GM19351 (cell line): ENCODE results near the gene DDC.
"Not testable (repeated sequence)": the region's sequence is repeated elsewhere in the genome, so short reads cannot be mapped to it uniquely, and the experiment has no call there.

Experiments used
- ATAC-seq: cut with Tn5 transposase; IDR thresholded peaks from one replicate; pipeline ENCODE4 v1.9.1; 2021; ENCODE audit warnings: mild to moderate bottlenecking, moderate library complexity; ENCODE audit not compliant: unreplicated experiment

The DDC gene

DNA sequence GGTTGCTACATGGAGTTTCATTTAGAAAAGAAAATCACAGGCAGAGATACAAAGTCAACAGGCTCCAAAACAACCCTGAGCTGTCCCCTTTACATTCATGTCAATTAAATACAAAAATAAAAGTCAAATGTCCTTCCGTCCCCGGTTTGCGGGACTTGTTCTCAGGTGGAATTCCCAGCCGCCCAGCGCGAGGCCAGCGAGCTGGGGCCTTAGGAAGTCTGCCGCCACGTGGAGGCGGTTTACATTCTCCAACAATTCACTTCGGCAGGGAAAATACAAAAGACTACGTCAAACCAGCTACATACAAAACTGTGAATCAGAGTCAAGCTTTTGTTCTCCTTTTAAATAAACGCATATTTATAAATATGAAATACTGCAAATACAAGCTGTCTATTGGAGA, 25.3 kb upstream of the DDC start:
- no peak for ATAC-seq

DNA sequence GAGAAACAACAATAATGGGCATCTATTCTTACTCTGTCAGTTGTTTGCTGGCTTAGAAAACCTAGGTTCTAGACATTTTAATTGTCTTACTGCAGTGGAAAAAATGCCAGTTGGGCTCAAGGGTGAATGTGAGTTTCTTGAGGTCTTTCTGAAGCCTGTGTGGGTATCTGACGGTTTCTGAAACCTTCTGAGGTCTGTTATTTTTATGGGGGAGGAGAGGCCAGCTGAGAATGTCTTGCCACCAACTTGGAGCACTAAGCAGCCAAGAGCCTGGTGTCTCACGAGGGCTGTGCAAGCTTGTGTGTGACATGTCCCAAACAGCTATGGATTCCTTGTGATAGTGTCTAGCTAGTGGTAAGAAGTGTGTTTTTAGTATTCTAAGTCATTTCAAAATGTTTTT, 24.2 kb upstream of the DDC start:
- no peak for ATAC-seq

DNA sequence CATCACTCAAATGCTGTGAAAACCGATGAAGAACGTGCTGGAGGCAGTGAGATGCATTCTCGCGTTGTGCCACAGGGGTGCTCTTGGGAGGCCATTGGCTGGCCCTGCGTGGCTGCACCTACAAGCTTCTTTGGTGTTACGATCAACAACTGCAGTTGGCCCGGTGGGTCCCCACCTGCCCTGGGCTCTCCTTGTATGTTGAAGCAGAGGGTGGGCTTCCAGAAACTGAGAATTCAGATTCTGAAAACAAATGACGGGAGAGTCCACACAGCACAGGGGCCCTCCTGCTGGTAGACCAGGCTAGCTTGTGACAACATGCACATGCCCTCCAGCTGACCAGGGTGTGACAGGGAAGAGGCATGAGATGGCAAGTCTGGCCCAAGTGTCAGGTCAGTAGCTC, 23.7 kb upstream of the DDC start:
- ATAC-seq: no peak

DNA sequence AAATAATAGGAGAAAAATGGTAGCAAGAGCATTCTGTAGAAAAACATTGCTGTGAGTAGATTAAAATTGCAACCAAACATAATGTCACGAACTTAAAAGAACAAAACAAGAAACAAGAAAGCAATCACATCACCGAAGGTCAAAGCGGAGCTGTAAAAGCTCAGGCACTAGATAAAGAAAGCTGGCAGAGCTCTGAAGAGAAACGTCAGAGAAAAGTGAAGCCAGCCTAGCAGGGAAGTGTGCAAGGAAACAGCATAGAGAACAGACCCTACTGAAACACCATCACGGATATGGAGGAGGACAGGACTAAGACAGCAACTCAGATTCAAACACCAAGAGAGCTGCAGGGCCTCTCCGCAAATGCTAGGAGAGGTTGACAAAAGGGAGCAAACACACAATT, 22.5 kb upstream of the DDC start:
- ATAC-seq: no peak

DNA sequence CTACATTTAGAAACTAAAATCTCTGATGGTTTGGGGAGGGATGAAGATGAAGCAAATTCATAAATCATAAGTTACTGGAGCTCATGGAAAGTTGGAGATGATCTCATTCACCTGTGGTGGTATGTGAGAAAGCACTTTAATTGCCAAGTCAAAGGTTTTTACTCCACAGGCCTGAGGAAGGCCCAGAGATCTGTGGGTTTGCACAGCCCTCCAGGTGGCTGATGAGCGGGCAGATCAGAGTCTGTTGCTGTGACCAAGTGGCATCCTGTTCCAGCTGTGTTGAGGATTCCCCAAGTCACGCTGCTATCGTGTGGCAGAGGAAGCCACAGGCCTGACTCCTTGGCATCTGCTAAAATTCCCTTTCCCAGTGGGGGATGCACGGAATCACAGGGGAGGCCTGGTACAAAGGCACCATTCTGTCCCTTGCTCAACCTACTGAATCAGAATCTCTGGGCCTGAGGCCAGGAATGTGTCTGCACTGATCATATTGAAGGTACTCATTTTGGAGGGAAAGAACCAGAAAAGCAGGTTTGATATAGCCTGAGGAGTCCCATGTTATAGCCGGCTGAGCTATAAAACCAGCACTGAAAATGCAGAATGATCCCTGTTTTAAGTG, 19.7 kb upstream of the DDC start:
- ATAC-seq: no peak

GRCh38 chr7:50584386-50584785, 19.2 kb upstream of the DDC start:
- no peak for ATAC-seq

DNA sequence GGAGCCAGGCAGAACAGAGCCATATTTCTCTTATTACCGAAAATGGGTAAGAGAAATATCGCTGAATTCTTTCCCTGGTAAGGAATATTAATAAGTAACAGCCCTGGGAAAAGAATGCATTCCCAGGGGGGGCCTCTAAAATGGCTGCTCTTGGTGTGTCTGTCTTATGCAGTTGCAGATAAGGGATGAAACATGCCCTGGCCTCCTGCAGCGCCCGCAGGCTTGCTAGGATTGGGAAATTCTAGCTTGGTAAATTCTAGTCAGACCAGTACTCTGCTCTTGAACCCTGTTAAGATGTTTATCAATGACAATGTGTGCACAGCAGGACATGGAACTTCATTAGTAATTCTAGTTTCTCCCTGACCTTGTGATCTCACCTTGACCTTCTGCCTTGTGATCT, 18.1 kb upstream of the DDC start:
- ATAC-seq: not testable (repeated sequence)

GRCh38 chr7:50582271-50582670, 17.1 kb upstream of the DDC start:
- ATAC-seq: not testable (repeated sequence)

DNA sequence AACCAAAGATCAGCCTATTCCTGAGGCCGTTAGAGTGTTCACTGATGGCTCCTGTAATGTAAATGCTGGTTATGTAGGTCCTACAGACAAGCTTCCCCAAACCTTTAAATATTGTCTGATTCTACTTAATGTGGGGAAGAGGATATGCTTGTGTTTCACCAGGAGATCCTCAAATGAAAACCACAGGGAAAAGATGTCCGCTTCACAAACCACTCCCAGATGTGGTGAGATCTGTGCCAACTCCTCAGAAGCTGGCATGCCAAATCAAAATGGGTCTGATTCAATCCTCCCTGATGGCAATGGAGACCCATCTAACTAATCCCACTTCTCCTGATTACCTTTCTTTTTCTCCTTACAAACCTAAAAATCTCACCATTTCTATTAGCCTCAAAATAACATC, 15.5 kb upstream of the DDC start:
- not testable (repeated sequence) for ATAC-seq

GRCh38 chr7:50580057-50580456, 14.9 kb upstream of the DDC start:
- no peak for ATAC-seq

GRCh38 chr7:50578105-50578504, 12.9 kb upstream of the DDC start:
- not testable (repeated sequence) for ATAC-seq

DNA sequence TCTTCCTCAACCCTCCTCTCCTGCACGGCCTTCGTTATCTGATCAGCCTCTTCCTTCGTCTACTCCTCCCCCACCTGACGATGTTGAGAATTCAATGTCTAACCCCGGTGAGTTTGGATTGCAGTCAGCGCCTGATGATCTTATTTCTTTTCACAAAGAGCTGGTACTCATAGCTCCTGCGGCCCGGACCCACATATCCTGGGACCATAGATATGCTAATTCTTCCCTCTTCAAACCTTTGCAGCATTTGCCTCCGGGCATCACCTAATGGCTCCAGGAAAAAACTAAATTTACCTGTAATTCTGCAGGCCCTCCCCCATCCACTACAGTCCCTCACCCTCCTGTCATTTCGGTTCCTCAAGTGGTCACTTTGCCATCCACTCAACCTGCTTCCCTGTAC, 12.4 kb upstream of the DDC start:
- no peak for ATAC-seq

GRCh38 chr7:50576388-50576787, 11.2 kb upstream of the DDC start:
- not testable (repeated sequence) for ATAC-seq

DNA sequence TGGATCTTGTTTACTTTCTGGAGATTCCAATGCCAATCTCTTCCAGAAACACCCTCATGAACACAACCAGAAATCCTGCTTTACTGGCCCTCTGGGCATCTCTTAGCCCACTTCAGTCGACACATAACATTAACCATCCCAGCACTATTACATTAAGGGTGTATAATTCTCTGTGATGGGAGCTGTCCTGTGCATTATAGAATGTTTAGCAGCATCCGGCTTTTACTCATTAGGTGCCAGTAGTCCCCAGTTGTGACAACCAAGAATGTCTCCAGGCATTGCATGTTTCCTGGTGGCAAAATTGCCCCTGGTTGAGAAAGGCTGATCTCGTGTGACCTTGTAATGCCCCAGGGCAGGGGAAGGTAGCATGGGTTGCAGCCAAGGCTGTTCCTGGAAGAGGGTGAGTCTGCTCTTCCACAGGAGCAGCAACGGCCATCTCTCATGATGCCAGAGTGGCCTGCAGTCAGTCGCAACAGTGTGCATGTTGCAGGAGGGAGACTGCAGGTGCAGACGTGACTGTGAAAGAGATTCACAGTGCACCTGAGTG, 2.6 kb upstream of the DDC start:
- ATAC-seq: no peak

DNA sequence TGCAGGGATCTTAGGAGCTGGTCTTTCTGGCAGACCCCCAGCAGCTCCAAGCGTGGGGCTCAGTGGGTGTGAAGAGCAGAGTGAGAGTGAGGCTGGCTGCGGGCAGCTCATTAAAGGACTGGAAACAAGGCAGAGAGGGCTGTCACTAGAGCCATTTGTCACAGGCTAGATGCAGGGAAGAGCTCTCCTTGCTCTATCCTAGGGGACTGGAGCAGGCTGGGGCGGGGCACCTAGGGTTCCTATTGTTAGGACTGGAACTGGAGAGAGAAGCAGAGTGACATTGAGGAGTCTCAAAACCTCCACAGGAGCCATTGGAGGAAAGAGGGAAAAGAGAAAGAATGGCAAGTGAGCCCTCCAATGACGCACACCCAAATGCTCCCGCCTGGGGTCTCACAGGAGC, 772 bp upstream of the DDC start:
- no peak for ATAC-seq

DNA sequence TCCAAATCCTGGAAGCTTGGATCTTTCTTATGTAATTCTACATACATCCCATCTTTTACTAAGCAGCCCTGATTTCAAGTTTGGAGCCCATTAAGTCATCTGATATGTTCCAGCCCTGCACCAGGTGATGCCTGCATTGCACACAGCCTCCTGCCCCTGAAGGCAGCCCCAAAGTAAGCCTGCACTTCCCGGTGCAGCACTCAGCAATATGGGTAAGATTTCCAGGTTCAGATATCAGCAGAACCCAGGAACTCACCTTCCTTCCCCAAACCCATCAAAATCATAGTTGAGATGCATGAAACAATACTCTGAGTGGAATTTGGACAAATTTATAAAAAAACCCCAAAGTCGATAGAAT, 333 bp upstream of the DDC start:
- no peak for ATAC-seq

DNA sequence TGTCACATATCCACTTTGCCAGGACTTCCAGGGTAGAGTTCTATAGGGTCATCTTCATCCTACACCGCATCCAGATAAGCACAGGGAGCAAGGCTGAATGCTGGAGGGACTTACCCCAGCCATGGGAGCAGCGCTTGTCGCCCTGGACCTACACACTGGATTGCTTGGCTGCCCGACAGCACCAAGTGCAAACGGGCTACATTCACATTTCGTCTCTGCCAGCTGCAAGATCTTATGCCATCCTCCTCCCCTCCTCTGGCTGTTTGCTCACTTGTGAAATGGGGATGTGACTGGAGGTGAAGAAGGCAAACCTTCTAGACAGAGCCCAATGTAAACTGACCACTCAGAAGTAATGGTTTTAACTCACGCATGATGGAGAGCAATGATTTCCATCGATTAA, 1.0 kb downstream of the DDC start:
- ATAC-seq: no peak

DNA sequence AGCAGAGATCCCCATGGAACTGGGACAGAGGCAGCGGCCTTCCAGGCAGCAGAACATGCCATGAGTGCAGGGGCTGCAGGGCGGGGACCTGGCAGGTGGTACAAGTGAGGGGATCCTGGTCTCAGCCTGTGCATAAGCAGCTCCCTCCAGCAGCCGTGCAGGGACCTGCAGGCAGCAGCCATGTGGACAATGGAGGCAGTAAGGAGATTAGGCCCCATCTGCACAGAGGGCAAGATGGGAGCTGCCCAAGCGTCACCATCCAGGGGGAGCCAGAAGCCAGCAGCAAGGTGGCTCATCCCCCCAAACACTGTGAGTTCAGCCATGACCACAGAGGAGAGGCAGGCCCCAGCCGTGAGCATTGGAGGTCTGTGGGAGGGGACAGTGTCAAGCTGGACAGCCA, 3.1 kb downstream of the DDC start:
- no peak for ATAC-seq

- no peak for ATAC-seq
Observed at GRCh38 chr7:50560865-50561351, 4.3 kb downstream of the DDC start.

DNA sequence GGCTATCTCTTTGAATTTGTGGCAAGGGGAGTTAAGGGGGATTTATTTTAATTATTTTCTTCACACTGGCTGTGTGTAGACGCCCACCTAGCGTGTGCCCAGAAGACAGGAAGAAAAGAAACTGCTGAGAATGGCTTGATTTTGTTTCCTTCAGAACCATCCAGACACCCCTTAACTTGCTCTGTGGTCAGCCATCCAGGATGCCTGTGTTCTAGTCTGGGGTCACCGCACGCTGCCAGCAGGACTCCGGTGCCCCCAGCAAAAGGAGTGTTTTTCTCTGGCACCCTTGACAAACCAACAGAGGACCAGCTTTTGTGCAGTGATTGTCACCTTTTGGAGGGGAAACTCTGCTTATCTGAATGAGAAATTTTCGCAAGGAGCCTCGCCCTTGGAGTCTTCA, 5.3 kb downstream of the DDC start:
- ATAC-seq: no peak

GRCh38 chr7:50558294-50559053, 6.7 kb downstream of the DDC start:
- no peak for ATAC-seq

GRCh38 chr7:50557099-50557498, 8.1 kb downstream of the DDC start:
- ATAC-seq: no peak
